ENCODE measurements around the gene CAMK1D.

- TF ChIP-seq CTCF (IDR thresholded peaks at IDR 0.05) (no peak), POLR2A (IDR thresholded peaks at IDR 0.05) (no peak), POLR2AphosphoS5 (IDR thresholded peaks at IDR 0.05) (no peak)
Observed at GRCh38 chr10:12689893-12690292, 340.5 kb downstream of the CAMK1D start.

Measured in breast epithelium (tissue), 3 donors.